ENCODE data around the gene TEX30. TPM values are rescaled to one million over a fixed set of nuclear protein-coding genes. Genes with fewer than 3 reads are reported as not detected.

The TEX30 gene
- total RNA-seq, result 10 to 100 TPM; 21.5 to 25.8 TPM

- H3K4me1 Mint-ChIP-seq, result peaks cover 48% of the 10 kb centered on the region
- DNase-seq (peak; percentile 91), ATAC-seq (peak; percentile 97)
- peak within 1 kb of the TSS; percentile 73 for H3K4me3 Mint-ChIP-seq
- POLR2A ChIA-PET, result interaction anchor here (1.1 to 2.2 kb wide), 4 partner anchors 71 to 177 kb away, joined by 3 to 11 read pairs (median 6); partner anchors contain the start of genes ERCC5 and TPP2
- H3K36me3 Mint-ChIP-seq (ENCODE audit: low read depth), result peaks cover 7% of the 10 kb centered on the region
- CTCF ChIA-PET, result interaction anchor here (0.7 to 1.4 kb wide), 7 partner anchors 16 to 182 kb away, joined by 3 to 4 read pairs (median 3); no protein-coding TSS in a partner anchor
- intact Hi-C loops (cut with DNase I, micrococcal nuclease), result loop anchor here (1.0 to 10.0 kb wide), 7 partner anchors 27 to 379 kb away; partner anchors contain the start of gene TPP2 (in 2 of the 2)
- H3K27ac Mint-ChIP-seq, result peak within 1 kb of the TSS; percentile 93
- no peaks in the 10 kb centered on the region for H3K27me3 Mint-ChIP-seq
- no peaks in the 10 kb centered on the region for H3K9me3 Mint-ChIP-seq (ENCODE audit: low read depth)
These were observed at the start of gene TEX30 for GRCh38 chr13:102773441-102774213. Gene TEX30, minus strand, starts transcription at chr13:102773786. Its CDS starts 3,760 bp downstream, at chr13:102770026.

GRCh38 chr13:102817907-102818306 lies 44.3 kb upstream of the TEX30 start:
- no peaks in the 10 kb centered on the region for H3K9me3 Mint-ChIP-seq (ENCODE audit: low read depth)
- no peak overlapping the region for H3K27ac Mint-ChIP-seq
- ChIA-PET POLR2A (no interaction called here), CTCF (no interaction called here)
- no peak overlapping the region for H3K4me3 Mint-ChIP-seq
- intact Hi-C loops (cut with DNase I, micrococcal nuclease), result no loop called here
- peaks cover 29% of the 10 kb centered on the region for H3K36me3 Mint-ChIP-seq (ENCODE audit: low read depth)
- DNase-seq (no peak), ATAC-seq (no peak)
- no peaks in the 10 kb centered on the region for H3K27me3 Mint-ChIP-seq
- H3K4me1 Mint-ChIP-seq, result peaks cover 11% of the 10 kb centered on the region

DNA sequence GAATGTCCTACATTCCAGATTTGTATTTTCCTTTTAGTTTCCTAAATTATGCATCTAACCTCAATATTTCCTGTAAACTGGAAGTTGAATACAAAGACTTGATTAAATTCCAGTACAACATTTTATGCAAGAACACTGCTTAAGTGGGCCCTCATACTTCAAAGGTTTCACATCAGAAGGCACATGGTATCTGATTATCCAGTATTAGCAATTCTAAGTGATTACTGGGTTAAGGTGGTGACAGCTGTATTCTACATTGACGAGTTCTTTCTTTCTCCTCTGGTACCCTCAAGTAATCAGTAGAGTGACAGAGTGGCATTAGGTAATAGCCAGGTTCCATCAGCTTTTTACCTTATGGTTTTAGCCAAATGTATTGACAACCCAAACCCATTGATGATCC lies 43.7 kb upstream of the TEX30 start:
- H3K4me1 Mint-ChIP-seq, result peaks cover 15% of the 10 kb centered on the region
- no peak overlapping the region for H3K4me3 Mint-ChIP-seq
- no peak overlapping the region for H3K27ac Mint-ChIP-seq
- no peaks in the 10 kb centered on the region for H3K9me3 Mint-ChIP-seq (ENCODE audit: low read depth)
- intact Hi-C loops (cut with DNase I, micrococcal nuclease), result no loop called here
- no peak for DNase-seq
- no peak for ATAC-seq
- H3K36me3 Mint-ChIP-seq (ENCODE audit: low read depth), result peaks cover 25% of the 10 kb centered on the region
- H3K27me3 Mint-ChIP-seq, result no peaks in the 10 kb centered on the region
- ChIA-PET CTCF (no interaction called here), POLR2A (no interaction called here)

- Mint-ChIP-seq H3K36me3 (ENCODE audit: low read depth) (peaks cover 25% of the 10 kb centered on the region), H3K27me3 (no peaks in the 10 kb centered on the region), H3K9me3 (ENCODE audit: low read depth) (no peaks in the 10 kb centered on the region), H3K4me1 (peaks cover 16% of the 10 kb centered on the region), H3K27ac (no peak overlapping the region), H3K4me3 (no peak overlapping the region)
- intact Hi-C loops (cut with DNase I, micrococcal nuclease), result no loop called here
- CTCF ChIA-PET, result no interaction called here
- ATAC-seq (no peak), DNase-seq (no peak)
- POLR2A ChIA-PET, result no interaction called here
These were observed 43.1 kb upstream of the TEX30 start for GRCh38 chr13:102816708-102817107.

- H3K27me3 Mint-ChIP-seq, result no peaks in the 10 kb centered on the region
- intact Hi-C loops (cut with DNase I, micrococcal nuclease), result no loop called here
- H3K36me3 Mint-ChIP-seq (ENCODE audit: low read depth), result peaks cover 32% of the 10 kb centered on the region
These were observed 42.2 kb upstream of the TEX30 start for GRCh38 chr13:102815788-102816187.

GRCh38 chr13:102814793-102815192 lies 41.2 kb upstream of the TEX30 start:
- intact Hi-C loops (cut with DNase I, micrococcal nuclease), result no loop called here
- Mint-ChIP-seq H3K36me3 (ENCODE audit: low read depth) (peaks cover 35% of the 10 kb centered on the region), H3K27me3 (no peaks in the 10 kb centered on the region), H3K4me3 (no peak overlapping the region), H3K9me3 (ENCODE audit: low read depth) (peaks cover 2% of the 10 kb centered on the region), H3K4me1 (peaks cover 16% of the 10 kb centered on the region), H3K27ac (no peak overlapping the region)
- ChIA-PET CTCF (interaction anchor here (1.1 to 2.0 kb wide), 3 partner anchors 12 to 91 kb away, joined by 3 to 6 read pairs (median 3); partner anchors contain the start of genes BIVM and POGLUT2), POLR2A (no interaction called here)
- no peak for ATAC-seq
- DNase-seq, result no peak

More at GRCh38 chr13:102815788-102816187, 42.2 kb upstream of the TEX30 start:
- no peak for DNase-seq
- peaks cover 16% of the 10 kb centered on the region for H3K4me1 Mint-ChIP-seq
- H3K27ac Mint-ChIP-seq, result no peak overlapping the region
- H3K9me3 Mint-ChIP-seq (ENCODE audit: low read depth), result peaks cover 2% of the 10 kb centered on the region
- H3K4me3 Mint-ChIP-seq, result no peak overlapping the region
- ATAC-seq, result no peak
- ChIA-PET POLR2A (no interaction called here), CTCF (interaction anchor here (1.4 kb wide), 1 partner anchor 11 kb away, joined by 3 read pairs; no protein-coding TSS in a partner anchor)

- DNase-seq (peak; percentile 8), ATAC-seq (peak; percentile 44)
- peaks cover 2% of the 10 kb centered on the region for H3K9me3 Mint-ChIP-seq (ENCODE audit: low read depth)
- no peak overlapping the region for H3K4me3 Mint-ChIP-seq
- intact Hi-C loops (cut with DNase I, micrococcal nuclease), result no loop called here
- POLR2A ChIA-PET, result no interaction called here
- peaks cover 33% of the 10 kb centered on the region for H3K36me3 Mint-ChIP-seq (ENCODE audit: low read depth)
- CTCF ChIA-PET, result interaction anchor here (1.1 to 2.0 kb wide), 2 partner anchors 15 to 90 kb away, joined by 3 to 6 read pairs; partner anchors contain the start of genes BIVM and POGLUT2
- H3K27me3 Mint-ChIP-seq, result no peaks in the 10 kb centered on the region
- peaks cover 16% of the 10 kb centered on the region for H3K4me1 Mint-ChIP-seq
- peak overlapping the region; percentile 26 for H3K27ac Mint-ChIP-seq
These were observed 40.5 kb upstream of the TEX30 start for GRCh38 chr13:102814025-102814607.

DNA sequence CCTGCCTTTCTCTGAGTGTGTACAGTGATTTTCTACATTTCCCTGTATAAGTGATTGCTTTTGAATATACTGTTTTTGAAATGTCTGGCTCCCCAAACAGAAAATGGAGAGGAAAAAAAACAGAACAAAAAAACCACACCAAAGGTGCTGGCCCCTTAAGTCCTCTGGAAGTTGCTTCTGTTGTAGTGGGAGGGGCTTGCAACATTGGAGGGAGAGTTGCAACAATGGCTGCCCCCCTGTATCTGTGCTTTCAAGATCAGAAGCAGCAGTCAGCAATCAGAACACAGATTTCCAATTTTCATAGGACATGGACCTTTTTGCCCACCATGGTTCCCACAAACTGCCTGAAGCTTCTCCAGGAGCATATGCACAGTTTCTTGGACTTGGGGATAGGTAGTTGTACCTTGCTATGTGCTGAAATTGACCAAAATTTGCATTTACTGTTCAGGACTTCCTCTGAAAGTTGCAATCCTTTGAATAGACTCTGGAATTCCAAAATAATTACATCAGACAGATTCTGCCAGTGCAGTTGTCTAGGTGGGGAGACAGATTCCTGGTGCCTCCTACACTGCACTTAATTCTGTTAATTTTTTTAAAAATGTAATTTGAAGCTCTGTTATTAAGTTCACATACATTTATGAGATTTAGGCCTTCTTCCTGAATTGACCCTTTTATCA lies 39.2 kb upstream of the TEX30 start:
- Mint-ChIP-seq H3K27ac (no peak overlapping the region), H3K36me3 (ENCODE audit: low read depth) (peaks cover 34% of the 10 kb centered on the region), H3K4me1 (peaks cover 16% of the 10 kb centered on the region), H3K4me3 (no peak overlapping the region), H3K9me3 (ENCODE audit: low read depth) (peaks cover 2% of the 10 kb centered on the region), H3K27me3 (no peaks in the 10 kb centered on the region)
- POLR2A ChIA-PET, result no interaction called here
- ATAC-seq (no peak), DNase-seq (no peak)
- intact Hi-C loops (cut with DNase I, micrococcal nuclease), result no loop called here
- CTCF ChIA-PET, result interaction anchor here (0.8 to 1.1 kb wide), 3 partner anchors 10 to 221 kb away, joined by 3 read pairs; no protein-coding TSS in a partner anchor

DNA sequence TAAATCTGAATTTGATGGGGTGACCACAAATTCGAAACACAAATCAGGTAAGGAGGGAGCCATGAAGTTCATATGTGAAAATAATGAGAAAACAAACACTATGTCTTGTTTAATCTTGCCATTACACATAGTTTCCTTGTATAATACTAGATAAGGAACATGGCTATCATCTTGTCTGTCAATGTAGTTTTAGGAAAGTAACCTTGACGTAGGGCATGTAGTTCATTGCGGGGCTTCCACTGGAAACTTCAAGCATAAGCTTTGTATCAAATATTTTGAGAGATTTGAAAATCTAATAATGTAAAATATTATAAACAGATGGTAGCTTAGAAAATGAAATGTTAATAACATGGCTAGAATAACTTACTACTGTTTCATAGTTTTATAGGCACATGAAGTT lies 34.1 kb upstream of the TEX30 start:
- Mint-ChIP-seq H3K27ac (no peak overlapping the region), H3K27me3 (no peaks in the 10 kb centered on the region), H3K9me3 (ENCODE audit: low read depth) (peaks cover 2% of the 10 kb centered on the region), H3K4me1 (peaks cover 11% of the 10 kb centered on the region), H3K36me3 (ENCODE audit: low read depth) (peaks cover 35% of the 10 kb centered on the region), H3K4me3 (no peak overlapping the region)
- ATAC-seq (no peak), DNase-seq (no peak)
- CTCF ChIA-PET, result interaction anchor here (0.9 to 1.4 kb wide), 3 partner anchors 39 to 215 kb away, joined by 3 read pairs; no protein-coding TSS in a partner anchor
- POLR2A ChIA-PET, result no interaction called here
- intact Hi-C loops (cut with DNase I, micrococcal nuclease), result no loop called here

DNA sequence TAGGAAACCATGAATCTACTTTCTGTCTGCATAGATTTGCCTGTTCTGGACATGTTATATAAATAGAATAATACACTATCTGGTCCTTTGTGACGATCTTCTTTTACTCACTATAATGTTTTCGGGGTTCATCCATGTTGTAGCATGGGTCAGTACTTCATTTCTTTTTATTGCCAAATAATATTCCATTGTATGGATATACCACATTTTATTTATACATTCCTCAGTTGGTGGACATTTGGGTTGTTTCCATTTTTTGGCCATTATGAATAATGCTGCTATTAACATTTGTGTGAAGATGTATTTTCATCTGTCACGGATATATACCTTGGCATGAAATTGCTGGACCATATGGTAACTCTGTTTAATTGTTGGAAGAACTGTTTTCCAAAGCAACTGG lies 32.1 kb upstream of the TEX30 start:
- ChIA-PET CTCF (no interaction called here), POLR2A (no interaction called here)
- Mint-ChIP-seq H3K36me3 (ENCODE audit: low read depth) (peaks cover 21% of the 10 kb centered on the region), H3K27me3 (no peaks in the 10 kb centered on the region), H3K4me3 (no peak overlapping the region), H3K4me1 (peaks cover 18% of the 10 kb centered on the region), H3K27ac (no peak overlapping the region), H3K9me3 (ENCODE audit: low read depth) (no peaks in the 10 kb centered on the region)
- ATAC-seq (no peak), DNase-seq (no peak)
- intact Hi-C loops (cut with DNase I, micrococcal nuclease), result no loop called here

All from activated CD4-positive, alpha-beta T cell treated with anti-CD3 and anti-CD28 coated beads for 36 hours (primary cell).